SK-N-SH (cell line): Measurements from ENCODE around the gene ITGA5.

Experiments used
- EP300 ChIP-seq, 2 experiments: IDR thresholded peaks; 2 replicates each; pipeline versions ENCODE4 v1.4.0 to v1.6.1; 2012; ENCODE audit warnings: borderline replicate concordance in 1 of 2, low read depth in 1 of 2, low read length in 1 of 2
- POLR2AphosphoS5 ChIP-seq: IDR thresholded peaks from 2 replicates; pipeline ENCODE4 v1.6.1; 2012; ENCODE audit warnings: low read depth, low read length
- RFX5 ChIP-seq: IDR thresholded peaks from 2 replicates; pipeline ENCODE4 v1.6.1; 2012; ENCODE audit warnings: mild to moderate bottlenecking, improper control_type of control experiment, low read length
- TCF12 ChIP-seq: IDR thresholded peaks from 2 replicates; pipeline ENCODE4 v1.4.0; 2012
- TF ChIP-seq, protein P1 (sequence below): fragments of 200-600 bp; sonication (generic); IDR thresholded peaks from 2 replicates; pipeline ENCODE4 v1.6.1; 2017; ENCODE audit warnings: antibody characterized with exemption, mild to moderate bottlenecking, moderate library complexity
- TF ChIP-seq, protein P2 (sequence below): IDR thresholded peaks from 2 replicates; pipeline ENCODE4 v1.4.0; 2012; ENCODE audit warnings: low read depth, borderline replicate concordance

DNA sequence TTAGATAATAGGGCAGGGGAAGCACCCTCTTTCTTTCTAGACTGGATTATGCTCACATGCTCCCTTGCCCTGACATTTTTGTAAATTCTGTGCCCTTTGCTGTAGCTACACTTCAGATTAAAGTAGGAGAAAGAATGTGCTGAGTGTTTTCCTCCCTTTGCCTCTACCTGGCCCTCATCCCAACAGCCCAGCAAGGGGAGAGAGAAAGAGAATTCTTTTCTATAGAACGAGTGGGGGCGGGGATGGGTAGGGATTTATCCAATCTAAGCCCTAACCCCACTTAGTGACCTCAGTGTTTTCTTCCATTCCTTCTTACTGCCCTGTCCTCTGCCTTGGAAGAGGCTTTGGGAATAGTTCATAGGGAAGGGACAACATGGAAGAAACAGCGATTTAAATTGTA lies 68.3 kb downstream of the ITGA5 start:
- TF ChIP-seq EP300 (IDR thresholded peaks at IDR 0.05; ENCODE audit: borderline replicate concordance in 1 of 2, low read depth in 1 of 2, low read length in 1 of 2) (no peak), RFX5 (no peak), TCF12 (no peak), POLR2AphosphoS5 (no peak)
- TF ChIP-seq, protein P1, sequence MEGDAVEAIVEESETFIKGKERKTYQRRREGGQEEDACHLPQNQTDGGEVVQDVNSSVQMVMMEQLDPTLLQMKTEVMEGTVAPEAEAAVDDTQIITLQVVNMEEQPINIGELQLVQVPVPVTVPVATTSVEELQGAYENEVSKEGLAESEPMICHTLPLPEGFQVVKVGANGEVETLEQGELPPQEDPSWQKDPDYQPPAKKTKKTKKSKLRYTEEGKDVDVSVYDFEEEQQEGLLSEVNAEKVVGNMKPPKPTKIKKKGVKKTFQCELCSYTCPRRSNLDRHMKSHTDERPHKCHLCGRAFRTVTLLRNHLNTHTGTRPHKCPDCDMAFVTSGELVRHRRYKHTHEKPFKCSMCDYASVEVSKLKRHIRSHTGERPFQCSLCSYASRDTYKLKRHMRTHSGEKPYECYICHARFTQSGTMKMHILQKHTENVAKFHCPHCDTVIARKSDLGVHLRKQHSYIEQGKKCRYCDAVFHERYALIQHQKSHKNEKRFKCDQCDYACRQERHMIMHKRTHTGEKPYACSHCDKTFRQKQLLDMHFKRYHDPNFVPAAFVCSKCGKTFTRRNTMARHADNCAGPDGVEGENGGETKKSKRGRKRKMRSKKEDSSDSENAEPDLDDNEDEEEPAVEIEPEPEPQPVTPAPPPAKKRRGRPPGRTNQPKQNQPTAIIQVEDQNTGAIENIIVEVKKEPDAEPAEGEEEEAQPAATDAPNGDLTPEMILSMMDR = no peak
- TF ChIP-seq, protein P2, sequence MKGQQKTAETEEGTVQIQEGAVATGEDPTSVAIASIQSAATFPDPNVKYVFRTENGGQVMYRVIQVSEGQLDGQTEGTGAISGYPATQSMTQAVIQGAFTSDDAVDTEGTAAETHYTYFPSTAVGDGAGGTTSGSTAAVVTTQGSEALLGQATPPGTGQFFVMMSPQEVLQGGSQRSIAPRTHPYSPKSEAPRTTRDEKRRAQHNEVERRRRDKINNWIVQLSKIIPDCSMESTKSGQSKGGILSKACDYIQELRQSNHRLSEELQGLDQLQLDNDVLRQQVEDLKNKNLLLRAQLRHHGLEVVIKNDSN = no peak
